Activated T-helper 1 cell treated with anti-CD3 and anti-CD28 coated beads, Interleukin-2, amount 50 U/mL, for 16 hours (primary cell): ENCODE results near the gene SHISA5.
"Not testable (repeated sequence)": the region's sequence is repeated elsewhere in the genome, so short reads cannot be mapped to it uniquely, and the experiment has no call there.

Experiments used
- DNase-seq, 2 donors: peaks; one replicate each; pipeline ENCODE4 v3.0.0-alpha.2; 2020; ENCODE audit warnings: low read depth in 1 of 2, low spot score in 1 of 2

Gene SHISA5

DNA sequence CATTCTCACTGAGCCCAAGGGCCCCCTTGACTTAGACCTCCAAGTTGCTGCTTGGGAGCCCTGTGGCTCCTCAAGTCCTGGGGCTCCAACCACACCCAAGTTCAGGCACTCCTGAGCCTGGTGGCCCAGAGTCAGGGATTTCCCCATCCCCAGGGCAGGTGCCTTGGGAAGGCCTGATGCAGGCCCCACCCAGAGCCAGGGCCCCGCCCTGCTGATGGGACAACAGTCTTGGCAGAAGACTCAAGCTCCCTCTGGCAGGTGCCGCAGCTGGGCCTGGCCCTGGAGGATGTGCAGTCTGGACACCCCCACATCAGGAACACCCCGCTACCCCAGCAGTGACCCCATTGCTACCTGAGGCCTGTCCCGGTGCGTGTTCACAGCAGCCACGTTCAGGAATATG is 17.7 kb upstream of the SHISA5 start:
- no peak for DNase-seq

DNA sequence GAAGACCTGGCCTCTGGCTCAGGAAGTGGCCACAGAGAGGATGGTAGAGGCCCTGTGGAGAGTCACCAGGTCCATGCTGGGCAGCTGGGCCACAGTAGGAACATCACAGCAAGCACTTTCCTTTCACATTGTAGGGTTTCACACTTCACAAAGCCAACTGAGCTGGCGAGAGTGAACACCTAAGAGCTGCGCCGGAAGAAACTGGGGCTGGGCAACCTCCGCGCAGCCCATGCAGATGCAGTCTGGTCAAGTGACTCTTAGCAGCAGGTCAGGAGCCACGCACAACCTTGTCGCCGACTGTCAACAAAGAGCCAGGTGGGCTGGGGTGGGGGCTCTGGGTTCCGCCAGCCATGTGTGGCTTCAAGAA is 15.3 kb upstream of the SHISA5 start:
- DNase-seq = no peak

- DNase-seq = no peak
Observed at GRCh38 chr3:48518638-48519276, 14.8 kb upstream of the SHISA5 start.

GRCh38 chr3:48518069-48518468 is 14.1 kb upstream of the SHISA5 start:
- no peak for DNase-seq

- DNase-seq = no peak
Observed at GRCh38 chr3:48516571-48516970, 12.6 kb upstream of the SHISA5 start.

- DNase-seq = no peak
Observed at GRCh38 chr3:48514431-48515227, 10.7 kb upstream of the SHISA5 start.

GRCh38 chr3:48511551-48511950 is 7.6 kb upstream of the SHISA5 start:
- no peak for DNase-seq

GRCh38 chr3:48507256-48508061 is 3.5 kb upstream of the SHISA5 start:
- peak; percentile 50 to 57 for DNase-seq

DNA sequence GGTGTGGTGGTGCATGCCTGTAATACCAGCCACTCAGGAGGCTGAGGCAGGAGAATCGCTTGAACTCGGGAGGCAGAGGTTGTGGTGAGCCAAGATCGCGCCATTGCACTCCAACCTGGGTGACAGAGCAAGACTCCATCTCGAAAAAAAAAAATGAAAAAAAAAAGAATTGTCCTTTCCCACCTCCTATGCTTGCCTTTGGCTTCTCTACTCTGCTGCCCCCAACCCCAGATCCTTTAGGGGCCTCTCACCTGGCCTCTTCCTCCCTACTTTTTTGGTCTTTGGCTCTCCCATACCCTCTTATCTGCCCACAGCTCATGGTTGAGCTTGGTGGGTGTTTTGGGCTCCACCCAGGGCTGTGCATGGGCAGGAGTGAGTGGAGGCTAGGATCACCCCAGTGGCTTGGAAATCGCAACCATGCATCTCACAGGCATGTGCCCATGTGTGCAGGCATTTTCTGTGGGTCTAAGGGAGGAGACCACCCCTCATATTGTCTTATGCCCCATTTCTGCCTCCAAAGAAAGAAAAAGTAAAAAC is 2.1 kb upstream of the SHISA5 start:
- DNase-seq = no peak

DNA sequence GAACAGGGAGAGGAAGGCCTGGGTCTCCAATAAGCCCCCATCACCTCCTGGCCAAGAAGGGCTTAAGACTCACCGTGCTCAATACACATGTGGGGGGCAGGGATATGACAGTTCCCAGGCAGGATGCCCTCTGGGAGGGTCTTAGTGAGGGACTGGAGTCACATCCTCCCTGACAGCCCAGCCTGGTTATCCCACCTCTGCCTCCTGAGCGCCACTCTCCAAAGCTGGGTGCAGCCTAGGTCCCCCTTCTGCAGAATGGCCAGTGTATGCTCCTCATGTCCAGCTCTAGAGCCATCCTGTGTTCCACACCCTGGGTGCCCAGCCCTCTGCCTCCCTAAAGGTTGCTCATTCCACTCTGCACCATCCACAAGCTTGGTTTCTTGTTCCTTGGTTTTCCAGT is 1.2 kb upstream of the SHISA5 start:
- DNase-seq = no peak

GRCh38 chr3:48503401-48504050 is 448 bp downstream of the SHISA5 start:
- DNase-seq = no peak

DNA sequence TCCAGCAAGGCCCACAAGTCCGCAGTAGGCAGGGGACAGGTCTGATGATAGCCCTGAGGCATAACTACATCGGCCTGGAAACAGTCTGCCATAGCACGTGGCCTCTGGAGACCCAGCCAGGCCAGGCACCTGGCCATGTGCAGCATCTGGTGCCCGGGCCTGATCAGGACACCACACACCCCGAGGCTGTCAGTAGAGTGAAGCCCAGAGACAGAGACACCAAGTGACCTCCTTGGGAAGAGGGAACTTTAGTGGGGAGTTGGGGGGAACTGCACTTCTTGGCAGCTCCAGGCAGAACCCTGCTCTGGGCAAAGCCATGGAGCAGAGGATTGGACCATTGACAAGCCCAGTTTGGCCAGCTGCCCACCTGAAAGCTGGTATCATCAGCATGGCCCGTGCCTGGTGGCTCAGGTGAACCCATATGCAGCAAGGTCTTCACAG is 1.2 kb downstream of the SHISA5 start:
- DNase-seq = no peak

- DNase-seq = no peak
Observed at GRCh38 chr3:48502121-48502520, 1.9 kb downstream of the SHISA5 start.

DNA sequence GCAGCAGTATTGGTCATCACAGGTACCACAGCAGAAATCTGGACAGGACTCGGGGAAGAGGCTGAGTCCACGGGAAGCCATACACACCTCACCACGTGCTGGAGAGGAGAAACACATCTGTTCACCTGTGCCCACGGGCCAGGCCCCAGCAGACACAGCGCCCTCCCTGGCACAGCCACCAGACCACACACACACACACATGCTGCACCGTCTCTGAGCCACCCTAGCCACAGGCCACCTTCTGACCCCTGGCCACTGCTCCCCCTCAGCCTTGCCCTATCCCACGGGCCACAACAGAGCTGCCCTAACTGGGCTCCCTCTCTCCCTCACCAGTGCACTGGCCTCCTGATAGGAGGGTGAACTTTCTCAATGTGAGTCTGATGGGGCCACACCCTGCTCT is 2.8 kb downstream of the SHISA5 start:
- no peak for DNase-seq

DNA sequence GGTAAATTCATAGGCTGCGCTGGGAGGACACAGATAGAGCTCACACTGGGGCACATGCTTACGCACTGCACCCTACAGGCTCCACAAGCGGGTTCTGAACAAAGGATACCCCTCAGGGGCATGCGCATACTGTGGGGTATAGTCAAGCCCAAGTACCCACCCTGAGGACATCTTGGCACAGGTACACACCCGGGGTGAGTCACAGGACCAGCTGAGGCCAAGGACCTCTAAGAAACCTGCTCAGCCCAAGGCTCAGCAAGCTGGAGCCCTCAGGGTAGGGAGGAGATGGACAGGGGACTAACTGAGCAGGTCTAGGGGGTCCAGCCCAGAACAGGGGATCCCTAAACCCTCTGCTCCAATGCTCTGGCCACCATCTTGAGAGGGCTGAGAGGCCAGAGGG is 3.3 kb downstream of the SHISA5 start:
- DNase-seq = no peak

GRCh38 chr3:48493203-48493501 is 10.8 kb downstream of the SHISA5 start:
- DNase-seq = no peak

DNA sequence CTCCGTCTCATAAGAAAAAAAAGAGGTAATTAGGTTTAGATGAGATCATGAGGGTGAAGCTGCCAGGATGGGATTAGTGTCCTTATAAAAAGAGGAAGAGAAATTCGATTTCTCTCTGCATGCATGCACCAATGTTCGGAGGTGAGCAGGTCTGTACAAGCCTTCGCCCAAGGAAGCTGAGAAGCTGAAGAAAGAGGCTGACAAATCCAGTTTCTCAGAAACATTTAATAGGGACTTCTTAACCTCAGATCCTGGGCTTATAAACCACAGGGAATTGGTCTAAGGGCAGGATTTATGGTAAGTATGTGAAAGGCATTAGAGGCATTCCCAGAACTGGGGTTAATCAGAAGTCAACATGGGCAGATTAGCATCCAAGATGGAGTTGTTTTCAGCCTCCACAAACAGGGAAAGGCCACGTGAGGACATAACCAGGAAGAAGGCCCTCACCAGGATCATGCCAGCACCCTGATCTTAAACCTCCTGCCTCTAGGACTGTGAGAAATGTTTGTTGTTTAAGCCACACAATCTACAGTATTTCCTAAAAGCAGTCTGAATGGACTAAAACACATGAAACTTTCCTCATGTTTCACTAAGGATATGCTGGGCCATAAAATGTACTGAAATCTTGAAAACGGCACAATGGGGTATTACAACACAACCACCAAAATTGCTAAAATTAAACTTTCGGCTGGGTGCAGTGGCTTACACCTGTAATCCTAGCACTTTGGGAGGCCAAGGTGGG is 11.3 kb downstream of the SHISA5 start:
- no peak for DNase-seq

DNA sequence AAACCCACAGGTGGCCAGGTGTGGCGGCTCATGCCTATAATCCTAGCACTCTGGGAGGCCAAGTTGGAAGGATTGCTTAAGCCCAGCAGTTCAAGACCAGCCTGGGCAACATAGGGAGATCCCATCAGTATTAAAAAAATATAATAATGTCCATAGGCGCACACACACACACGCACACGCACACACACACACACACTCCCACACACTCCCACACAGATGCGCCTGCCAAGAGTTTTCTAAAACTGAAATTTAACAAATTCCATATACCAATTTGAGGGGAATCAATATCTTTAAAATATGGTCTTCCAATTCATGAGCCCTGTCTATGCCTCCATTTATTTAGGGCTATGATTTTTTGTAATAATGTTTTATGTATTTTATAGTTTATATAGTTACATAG is 17.0 kb downstream of the SHISA5 start:
- DNase-seq = no peak

- not testable (repeated sequence) for DNase-seq
Observed at GRCh38 chr3:48482822-48483221, 21.2 kb downstream of the SHISA5 start.

GRCh38 chr3:48480891-48481290 is 23.1 kb downstream of the SHISA5 start:
- not testable (repeated sequence) for DNase-seq
